Transverse colon (tissue), 4 donors: ENCODE results near the gene CDCA5. TPM values are rescaled to one million over a fixed set of nuclear protein-coding genes. Genes with fewer than 3 reads are reported as not detected.
A peak's percentile ranks its signal among the peaks of the same experiment; 100 is the strongest.

Experiments used
- DNase-seq: peaks from one replicate; pipeline ENCODE4 v3.0.0-alpha.2; 2019
- H3K27ac ChIP-seq, 4 donors: fragments of 200-600 bp; sonication (generic); 2 replicates each; pipeline ENCODE4 v1.5.1; 2016 to 2018; ENCODE audit warnings: inconsistent platforms in 4 of 4
- H3K27me3 ChIP-seq: fragments of 200-600 bp; sonication (generic); 2 replicates; pipeline ENCODE4 v1.5.1; 2017; ENCODE audit warnings: inconsistent platforms
- H3K36me3 ChIP-seq, 4 donors: fragments of 200-600 bp; sonication (generic); 2 replicates each; pipeline ENCODE4 v1.5.1; 2017 to 2019; ENCODE audit warnings: inconsistent platforms in 4 of 4
- H3K4me1 ChIP-seq, 4 donors: fragments of 200-600 bp; sonication (generic); 2 replicates each; pipeline ENCODE4 v1.5.1; 2017 to 2020; ENCODE audit warnings: inconsistent platforms in 4 of 4
- H3K4me3 ChIP-seq, 4 donors: fragments of 200-600 bp; sonication (generic); 1 replicate in 1 of 4; 2 replicates in 3 of 4; pipeline versions ENCODE4 v1.5.1 to v1.6.1; 2017 to 2019; ENCODE audit warnings: inconsistent platforms in 4 of 4
- H3K9me3 ChIP-seq, 2 donors: fragments of 200-600 bp; sonication (generic); 2 replicates each; pipeline ENCODE4 v1.5.1; 2017 to 2019; ENCODE audit warnings: inconsistent platforms in 2 of 2
- CTCF ChIP-seq, 5 experiments: fragments of 200-600 bp in 3 of 5; fragments of 450-650 bp in 2 of 5; sonication (generic) in 3 of 5; IDR thresholded peaks; 1 replicate in 2 of 5; 2 replicates in 3 of 5; pipeline ENCODE4 v1.5.1; 2016 to 2017; ENCODE audit warnings: antibody characterized with exemption in 5 of 5, inconsistent platforms in 3 of 5, mild to moderate bottlenecking in 2 of 5, moderate library complexity in 1 of 5
- EP300 ChIP-seq: sonication (generic); formaldehyde crosslinking; IDR thresholded peaks from one replicate; pipeline ENCODE4 v1.6.1; 2017; ENCODE audit warnings: antibody characterized with exemption, low read depth
- POLR2A ChIP-seq: fragments of 450-650 bp; IDR thresholded peaks from one replicate; pipeline ENCODE4 v1.6.1; 2016; ENCODE audit warnings: antibody characterized with exemption, mild to moderate bottlenecking, moderate library complexity
- POLR2AphosphoS5 ChIP-seq, 3 donors: sonication (generic); formaldehyde crosslinking; IDR thresholded peaks; one replicate each; pipeline ENCODE4 v1.6.1; 2016; ENCODE audit warnings: antibody characterized with exemption in 3 of 3
- WGBS, 2 donors: methylation state at CpG; one replicate each; pipeline ENCODE4 v1.1.5; 2018; ENCODE audit warnings: low coverage in 1 of 2; 5-methylcytosine and 5-hydroxymethylcytosine counted together
- in situ Hi-C, 4 donors: fragments of 200-750 bp; cut with MboI; loops; one replicate each; pipeline versions ENCODE4 v1.15.0 to v1.15.1; 2017; ENCODE audit warnings: low sequenced_read_pairs in 3 of 4, low pct_ligation_motif_present in 1 of 4, low pct_unique_long_range_greater_than_20kb in 1 of 4
- intact Hi-C: fragments of 100-400 bp; cut with DNase I; formaldehyde crosslinking; loops from one replicate; pipeline ENCODE4 v1.15.1; 2023; ENCODE audit warnings: low total_unique reads
- total RNA-seq, 4 donors: library from RNA; depleted of rRNA; stranded (reverse); fragments of >200 nt; gene quantifications; one replicate each; pipeline ENCODE4 v1.1.0, GENCODE V29; 2016

The CDCA5 gene
- total RNA-seq, 4 donors from 2014 or later = 1.9 to 2.6 (median 2.5) TPM; not detected in 1

DNA sequence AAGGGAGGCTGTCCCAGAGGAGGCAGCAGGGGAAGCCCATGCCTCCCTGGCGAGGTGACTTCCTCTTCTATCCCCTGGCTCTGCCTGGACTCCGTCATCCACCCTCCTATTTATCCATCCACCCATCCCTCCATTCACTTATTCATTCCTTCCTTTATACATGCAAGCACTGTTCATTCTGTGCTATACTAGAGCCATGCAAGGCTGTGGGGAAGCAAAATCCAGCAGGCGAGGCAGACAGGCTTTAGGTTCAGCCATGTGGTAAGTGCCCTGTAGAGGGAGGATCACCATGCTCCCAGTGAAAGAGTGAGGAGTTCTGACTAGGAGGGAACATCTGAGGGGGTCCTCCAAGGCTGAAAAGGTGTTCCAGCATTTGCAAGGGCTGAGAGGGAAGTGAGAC lies 24.3 kb downstream of the CDCA5 start:
- no peak overlapping the region for H3K4me3 ChIP-seq
- in situ Hi-C loops = no loop called here
- TF ChIP-seq POLR2A = no peak
- no peak for TF ChIP-seq CTCF (IDR thresholded peaks at IDR 0.05)
- no peak for TF ChIP-seq POLR2AphosphoS5 (IDR thresholded peaks at IDR 0.05)
- TF ChIP-seq EP300 = no peak
- no peaks in the 10 kb centered on the region for H3K9me3 ChIP-seq
- 72 to 80% methylated on average over 1 to 3 of the region's 3 CpGs for WGBS, 2 donors
- no peaks in the 10 kb centered on the region for H3K36me3 ChIP-seq
- H3K27me3 ChIP-seq = no peaks in the 10 kb centered on the region
- peaks cover 0 to 7% (median 0%) of the 10 kb centered on the region in 4 donors for H3K4me1 ChIP-seq
- no peak for DNase-seq
- H3K27ac ChIP-seq = no peak overlapping the region
- intact Hi-C loops = no loop called here

DNA sequence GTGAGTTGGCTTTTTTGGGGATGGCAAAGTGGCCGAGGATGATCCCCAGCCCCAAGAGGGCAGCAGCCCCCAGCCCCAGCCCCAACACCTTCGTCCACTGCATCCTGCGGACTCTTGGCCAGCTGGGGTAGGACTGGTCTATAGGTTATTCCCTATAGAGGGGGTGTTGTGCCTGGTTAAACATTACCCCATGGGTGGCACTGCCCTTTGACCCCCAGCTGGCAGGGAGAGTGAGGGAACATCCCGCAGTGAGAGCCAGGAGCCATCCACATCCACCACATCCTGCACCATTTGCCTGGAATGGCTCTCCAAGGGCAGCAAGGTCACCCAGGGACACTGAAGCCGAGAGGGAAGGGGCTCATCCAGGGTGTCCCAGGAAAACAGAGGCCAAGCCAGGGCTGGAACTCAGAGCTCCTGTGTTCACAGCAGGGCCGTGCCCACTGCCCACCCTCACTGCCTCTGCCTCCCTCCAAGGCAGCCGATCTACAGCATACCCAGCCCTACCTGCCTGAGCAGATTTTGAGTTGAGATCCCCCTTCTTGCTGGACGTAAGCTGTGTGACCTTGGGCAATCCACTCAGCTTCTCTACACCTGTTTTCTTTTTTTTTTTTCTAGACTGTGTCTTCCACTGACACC lies 25.3 kb downstream of the CDCA5 start, which contains the start of gene NAALADL1:
Gene NAALADL1, minus strand, starts transcription at position 135 of the 636 bp plus-strand sequence. Its CDS starts 32 bp downstream, at position 103.
- Histone ChIP-seq H3K36me3 (no peaks in the 10 kb centered on the region), H3K4me1 (peaks cover 0 to 7% (median 0%) of the 10 kb centered on the region in 4 donors), H3K9me3 (no peaks in the 10 kb centered on the region), H3K27me3 (no peaks in the 10 kb centered on the region), H3K4me3 (no peak within 1 kb of the TSS), H3K27ac (no peak within 1 kb of the TSS)
- TF ChIP-seq EP300 (no peak), CTCF (IDR thresholded peaks at IDR 0.05) (no peak), POLR2A (no peak), POLR2AphosphoS5 (IDR thresholded peaks at IDR 0.05) (no peak)
- 69% methylated on average over 8 of the region's 8 CpGs; no CpG with 5 or more reads in 1 of the 2 donors for WGBS, 2 donors
- intact Hi-C loops = no loop called here
- in situ Hi-C loops = no loop called here
- peak; percentile 41 for DNase-seq

DNA sequence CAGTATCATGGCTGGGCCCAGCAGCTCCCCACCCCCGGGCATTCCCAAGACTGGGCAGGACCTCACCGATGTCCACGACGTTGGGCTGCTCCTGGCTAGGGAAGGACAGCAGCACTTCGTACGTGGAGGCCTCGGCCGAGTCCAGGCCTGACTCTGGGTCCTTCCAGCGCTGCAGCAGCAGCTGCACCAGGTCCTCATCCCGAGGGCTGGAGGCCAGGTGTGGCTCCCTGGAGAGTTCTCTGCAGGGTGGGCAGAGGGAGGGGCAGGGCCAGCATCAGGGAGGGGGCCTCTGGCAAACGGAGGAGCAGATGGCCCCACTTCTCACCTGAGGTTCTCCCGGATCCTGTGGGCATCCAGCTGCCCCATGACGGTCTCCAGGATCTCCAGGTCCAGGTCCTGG lies 25.8 kb downstream of the CDCA5 start:
- no peak for DNase-seq
- WGBS, 2 donors = 79% methylated on average over 13 of the region's 13 CpGs; no CpG with 5 or more reads in 1 of the 2 donors
- intact Hi-C loops = no loop called here
- H3K4me3 ChIP-seq = no peak overlapping the region
- no peaks in the 10 kb centered on the region for H3K27me3 ChIP-seq
- TF ChIP-seq POLR2A = no peak
- no peak for TF ChIP-seq EP300
- no peak for TF ChIP-seq CTCF (IDR thresholded peaks at IDR 0.05)
- no peak for TF ChIP-seq POLR2AphosphoS5 (IDR thresholded peaks at IDR 0.05)
- in situ Hi-C loops = no loop called here
- H3K9me3 ChIP-seq = no peaks in the 10 kb centered on the region
- peaks cover 0 to 7% (median 0%) of the 10 kb centered on the region in 4 donors for H3K4me1 ChIP-seq
- no peaks in the 10 kb centered on the region for H3K36me3 ChIP-seq
- H3K27ac ChIP-seq = no peak overlapping the region

DNA sequence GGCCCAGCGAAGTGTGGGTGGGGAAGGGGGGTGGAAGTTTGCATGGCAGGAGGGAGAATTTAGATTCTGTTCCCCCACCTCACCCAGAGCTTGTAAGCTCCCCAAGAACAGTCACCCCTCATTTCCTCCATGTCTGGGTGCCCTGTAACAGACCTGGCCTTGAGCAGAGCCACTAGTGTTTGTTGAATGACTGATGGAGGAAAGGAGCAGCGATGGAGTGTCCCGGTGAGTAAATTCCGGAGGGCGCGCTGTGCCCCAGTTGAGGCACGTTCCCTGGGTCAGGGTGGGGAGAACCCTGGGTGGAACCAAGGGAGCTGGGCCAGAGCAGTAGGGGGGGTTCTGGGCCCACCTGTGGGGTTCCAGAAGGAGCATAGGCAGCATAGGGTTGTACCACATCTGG lies 26.3 kb downstream of the CDCA5 start:
- in situ Hi-C loops = no loop called here
- TF ChIP-seq CTCF (IDR thresholded peaks at IDR 0.05) (no peak), POLR2A (no peak), POLR2AphosphoS5 (IDR thresholded peaks at IDR 0.05) (no peak), EP300 (no peak)
- H3K4me3 ChIP-seq = no peak overlapping the region
- H3K27me3 ChIP-seq = no peaks in the 10 kb centered on the region
- 96% methylated on average over 7 of the region's 7 CpGs; no CpG with 5 or more reads in 1 of the 2 donors for WGBS, 2 donors
- H3K27ac ChIP-seq = no peak overlapping the region
- no peak for DNase-seq
- intact Hi-C loops = no loop called here
- H3K9me3 ChIP-seq = no peaks in the 10 kb centered on the region
- no peaks in the 10 kb centered on the region for H3K36me3 ChIP-seq
- H3K4me1 ChIP-seq = peaks cover 0 to 7% (median 0%) of the 10 kb centered on the region in 4 donors
